Body of pancreas (tissue), 4 donors: ENCODE results near the gene RAP2B.

Experiments
- CTCF ChIP-seq, 7 experiments: fragments of 450-650 bp in 4 of 7; fragments of 200-600 bp in 3 of 7; sonication (generic) in 3 of 7; IDR thresholded peaks; one replicate each; pipeline ENCODE4 v1.5.1; 2016 to 2019; ENCODE audit warnings: antibody characterized with exemption in 7 of 7
- POLR2A ChIP-seq, 3 donors: fragments of 450-650 bp; IDR thresholded peaks; one replicate each; pipeline ENCODE4 v1.6.1; 2016; ENCODE audit warnings: antibody characterized with exemption in 3 of 3, mild to moderate bottlenecking in 2 of 3

GRCh38 chr3:153171256-153171655 is 9.2 kb downstream of the RAP2B start:
- no peak for TF ChIP-seq POLR2A (IDR thresholded peaks at IDR 0.05)
- no peak for TF ChIP-seq CTCF (IDR thresholded peaks at IDR 0.05)
